IMR-90 (cell line): Measurements from ENCODE around the gene PLEKHO2. TPM values are rescaled to one million over a fixed set of nuclear protein-coding genes. Genes with fewer than 3 reads are reported as not detected.

Experiments
- ATAC-seq: fragments of 200-7000 bp; cut with Tn5 transposase; 2 replicates; pipeline ENCODE4 v1.9.1; 2020; ENCODE audit warnings: low read depth, mild to moderate bottlenecking, moderate library complexity
- BruUV-seq: library from RNA; stranded (reverse); fragments of 400-500 nt; replicated peaks from 2 replicates; lab custom pipeline; 2021; lab: Mats Ljungman, UMichigan
- CTCF ChIA-PET: fragments of 300-600 bp; formaldehyde crosslinking; extraction: SDS; loops from one replicate; lab custom pipeline; 2021; ENCODE audit warnings: antibody characterized with exemption; lab: Yijun Ruan, JAX
- POLR2A ChIA-PET: fragments of 300-600 bp; sonication (Branson Sonifier 250); formaldehyde crosslinking; loops from one replicate; lab custom pipeline; 2022; ENCODE audit warnings: antibody characterized with exemption; ENCODE audit not compliant: unreplicated experiment; lab: Charles Lee
- DNase-seq: peaks from one replicate; pipeline ENCODE4 v3.0.0; 2013
- H2AFZ ChIP-seq: replicated peaks from 2 replicates; pipeline ENCODE3; 2013; ENCODE audit warnings: low read length, mild to moderate bottlenecking; ENCODE audit not compliant: poor library complexity
- H2AK5ac ChIP-seq: 2 replicates; pipeline ENCODE4 v1.6.1; 2013; ENCODE audit warnings: low read depth, low read length, inconsistent platforms
- H2AK9ac ChIP-seq: replicated peaks from 2 replicates; pipeline ENCODE3; 2013; ENCODE audit warnings: mild to moderate bottlenecking, low read depth, low read length, moderate library complexity; ENCODE audit not compliant: poor library complexity
- H2BK120ac ChIP-seq: 2 replicates; pipeline ENCODE4 v1.6.1; 2013; ENCODE audit warnings: low read depth, low read length, inconsistent platforms
- H2BK15ac ChIP-seq: 3 replicates; pipeline ENCODE4 v1.6.1; 2013; ENCODE audit warnings: low read depth, low read length, inconsistent platforms
- H2BK20ac ChIP-seq: 2 replicates; pipeline ENCODE4 v1.6.1; 2013; ENCODE audit warnings: low read depth, mild to moderate bottlenecking, inconsistent platforms, low read length, moderate library complexity
- H2BK5ac ChIP-seq: 2 replicates; pipeline ENCODE4 v1.6.1; 2013; ENCODE audit warnings: mild to moderate bottlenecking, low read depth, low read length, inconsistent platforms; ENCODE audit not compliant: poor library complexity, severe bottlenecking
- H3K14ac ChIP-seq: replicated peaks from 2 replicates; pipeline ENCODE4 v1.6.1; 2013; ENCODE audit warnings: low read depth, low read length, inconsistent platforms
- H3K18ac ChIP-seq: 2 replicates; pipeline ENCODE4 v1.6.1; 2013; ENCODE audit warnings: low read depth, low read length, control low read depth
- H3K23ac ChIP-seq: 2 replicates; pipeline ENCODE4 v1.6.1; 2013; ENCODE audit warnings: low read depth, low read length, inconsistent platforms
- H3K27ac ChIP-seq: 2 replicates; pipeline ENCODE4 v1.5.1; 2013; ENCODE audit warnings: mild to moderate bottlenecking, control low read depth, low read length; ENCODE audit not compliant: insufficient read depth
- H3K27me3 ChIP-seq: 2 replicates; pipeline ENCODE4 v1.6.1; 2013; ENCODE audit warnings: low read length; ENCODE audit not compliant: control insufficient read depth, insufficient read depth
- H3K36me3 ChIP-seq: 2 replicates; pipeline ENCODE4 v1.6.1; 2013; ENCODE audit warnings: low read length, mixed read lengths; ENCODE audit not compliant: control insufficient read depth, insufficient read depth
- H3K4ac ChIP-seq: 2 replicates; pipeline ENCODE4 v1.6.1; 2013; ENCODE audit warnings: low read depth, low read length, inconsistent platforms
- H3K4me1 ChIP-seq: 2 replicates; pipeline ENCODE4 v1.6.1; 2013; ENCODE audit warnings: low read length, mixed read lengths; ENCODE audit not compliant: control insufficient read depth, insufficient read depth
- H3K4me2 ChIP-seq: 2 replicates; pipeline ENCODE4 v1.6.1; 2013; ENCODE audit warnings: low read depth, mild to moderate bottlenecking, control low read depth, low read length, moderate library complexity
- H3K4me3 ChIP-seq: 2 replicates; pipeline ENCODE4 v1.5.1; 2013; ENCODE audit warnings: low read depth, mild to moderate bottlenecking, control low read depth, low read length, moderate library complexity; ENCODE audit not compliant: insufficient read depth
- H3K56ac ChIP-seq: 2 replicates; pipeline ENCODE4 v1.6.1; 2013; ENCODE audit warnings: low read length, inconsistent platforms; ENCODE audit not compliant: insufficient read depth; ENCODE audit errors: extremely low read depth
- H3K79me1 ChIP-seq, 2 experiments: 2 replicates each; pipeline ENCODE4 v1.6.1; 2013; ENCODE audit warnings: low read length in 2 of 2, inconsistent platforms in 1 of 2, low read depth in 1 of 2
- H3K9ac ChIP-seq: 2 replicates; pipeline ENCODE4 v1.6.1; 2013; ENCODE audit warnings: low read depth, low read length, control low read depth
- H3K9me1 ChIP-seq: 2 replicates; pipeline ENCODE4 v1.6.1; 2013; ENCODE audit warnings: low read length, inconsistent platforms; ENCODE audit not compliant: insufficient read depth
- H3K9me3 ChIP-seq: 2 replicates; pipeline ENCODE4 v1.6.1; 2013; ENCODE audit warnings: low read length; ENCODE audit not compliant: control insufficient read depth, insufficient read depth
- H4K20me1 ChIP-seq: 2 replicates; pipeline ENCODE4 v1.6.1; 2013; ENCODE audit warnings: low read length, inconsistent platforms; ENCODE audit not compliant: insufficient read depth
- H4K5ac ChIP-seq: 2 replicates; pipeline ENCODE4 v1.6.1; 2013; ENCODE audit warnings: mild to moderate bottlenecking, low read depth, low read length, control low read depth
- H4K8ac ChIP-seq, 2 experiments: 2 replicates each; pipeline ENCODE4 v1.6.1; 2013; ENCODE audit warnings: low read depth in 2 of 2, low read length in 2 of 2, control low read depth in 1 of 2, inconsistent platforms in 1 of 2
- H4K91ac ChIP-seq: 2 replicates; pipeline ENCODE4 v1.6.1; 2013; ENCODE audit warnings: low read depth, low read length, inconsistent platforms; ENCODE audit not compliant: insufficient read depth
- CEBPB ChIP-seq: IDR thresholded peaks from 2 replicates; pipeline ENCODE4 v1.6.1; 2012; ENCODE audit warnings: low read depth, low read length, improper control_type of control experiment
- CHD1 ChIP-seq: IDR thresholded peaks from 2 replicates; pipeline ENCODE4 v1.6.1; 2012; ENCODE audit warnings: low read depth, low read length, improper control_type of control experiment
- CTCF ChIP-seq: conservative IDR thresholded peaks from 2 replicates; pipeline ENCODE4 v1.5.1; 2012; ENCODE audit warnings: mild to moderate bottlenecking, low read depth, low read length, improper control_type of control experiment
- FOS ChIP-seq: fragments of 150-350 bp; IDR thresholded peaks from 2 replicates; pipeline ENCODE4 v1.6.1; 2016; ENCODE audit warnings: low read depth, low read length
- MAFK ChIP-seq: IDR thresholded peaks from 2 replicates; pipeline ENCODE4 v1.6.1; 2012; ENCODE audit warnings: low read depth, low read length, improper control_type of control experiment
- RCOR1 ChIP-seq: IDR thresholded peaks from 2 replicates; pipeline ENCODE4 v1.6.1; 2012; ENCODE audit warnings: mild to moderate bottlenecking, low read length, improper control_type of control experiment; ENCODE audit not compliant: insufficient replicate concordance
- WGBS, 2 experiments: methylation state at CpG; one replicate each; pipeline versions ENCODE4 v1.1.5 to v1.1.7; 2013; ENCODE audit warnings: missing lambda C conversion rate in 2 of 2; ENCODE audit not compliant: insufficient read length in 1 of 2; ENCODE audit errors: extremely low coverage in 2 of 2; 5-methylcytosine and 5-hydroxymethylcytosine counted together
- dilution Hi-C: fragments of 300-500 bp; cut with HindIII; formaldehyde crosslinking; loops from one replicate; pipeline ENCODE4 v1.14.3; 2018; ENCODE audit warnings: low sequenced_read_pairs; ENCODE audit not compliant: unreplicated experiment
- in situ Hi-C: fragments of 300-500 bp; cut with MboI; formaldehyde crosslinking; loops from 3 replicates; pipeline ENCODE4 v1.14.3; 2019; ENCODE audit warnings: low sequenced_read_pairs, inconsistent platforms, mixed read lengths
- intact Hi-C: fragments of 100-400 bp; cut with micrococcal nuclease; formaldehyde crosslinking; loops from 2 replicates; pipeline ENCODE4 v1.10.0; 2022
- polyA plus RNA-seq, 3 experiments: library from polyadenylated mRNA; depleted of rRNA; stranded (reverse); fragments of >200 nt; gene quantifications; 2 replicates each; pipeline ENCODE4 v1.2.3, GENCODE V29; 2012; ENCODE audit warnings: low replicate concordance in 1 of 3
- total RNA-seq: library from RNA; depleted of rRNA; stranded (reverse); fragments of >200 nt; gene quantifications from 2 replicates; pipeline ENCODE4 v1.2.3, GENCODE V29; 2012

Gene PLEKHO2
- total and polyA plus RNA-seq, 2 of the 4 experiments (the other 2 are of a cell fraction), result 19.0 to 22.5 TPM

GRCh38 chr15:64915518-64916227 lies 74.0 kb downstream of the PLEKHO2 start:
- Histone ChIP-seq H2BK20ac (no peak overlapping the region), H2BK120ac (no peak overlapping the region), H3K36me3 (no peaks in the 10 kb centered on the region), H3K23ac (no peak overlapping the region), H2AK5ac (no peak overlapping the region), H3K18ac (no peak overlapping the region), H3K4ac (no peak overlapping the region), H3K9ac (no peak overlapping the region), H3K4me2 (no peak overlapping the region), H4K5ac (no peak overlapping the region), H4K91ac (no peak overlapping the region), H3K4me3 (no peak overlapping the region), H3K27me3 (no peaks in the 10 kb centered on the region), H3K9me1 (peaks cover 4% of the 10 kb centered on the region; the same call in 1 of the 2 replicates), H3K9me3 (no peaks in the 10 kb centered on the region), H3K27ac (no peak overlapping the region), H3K79me1 (no peaks in the 10 kb centered on the region; a peak in 1 of 4 replicates), H3K4me1 (0 out of 2 replicates have a peak, but pooled peaks cover 2% of the 10 kb centered on the region), H4K20me1 (no peaks in the 10 kb centered on the region), H2BK5ac (no peak overlapping the region), H2BK15ac (no peak overlapping the region), H3K56ac (no peak overlapping the region), H3K14ac (no peak overlapping the region), H4K8ac (no peak overlapping the region), H2AK9ac (no peak overlapping the region), H2AFZ (no peak overlapping the region)
- ATAC-seq (no peak), DNase-seq (no peak)
- in situ Hi-C loops, result no loop called here
- ChIA-PET POLR2A (interaction anchor here (0.5 to 0.6 kb wide), 2 partner anchors 73 to 1481 kb away, joined by 5 read pairs; no protein-coding TSS in a partner anchor), CTCF (interaction anchor here (0.7 kb wide), 1 partner anchor 106 kb away, joined by 3 read pairs; no protein-coding TSS in a partner anchor)
- intact Hi-C loops, result no loop called here
- BruUV-seq, result no TSS peak
- WGBS, 2 experiments, result 63% methylated on average over 6 of the region's 13 CpGs; no CpG with 5 or more reads in 1 of the 2 experiments
- TF ChIP-seq CHD1 (no peak), FOS (no peak), MAFK (no peak), CTCF (no peak), CEBPB (no peak), RCOR1 (no peak)
- dilution Hi-C loops, result no loop called here
